NCI-H146 (cell line): ENCODE results near the gene RNF111.
A peak's percentile ranks its signal among the peaks of the same experiment; 100 is the strongest.
"Not testable (repeated sequence)": the region's sequence is repeated elsewhere in the genome, so short reads cannot be mapped to it uniquely, and the experiment has no call there.

Experiments
- DNase-seq: peaks from one replicate; lab custom pipeline; 2025; lab: John Stamatoyannopoulos, UW

The RNF111 gene

DNA sequence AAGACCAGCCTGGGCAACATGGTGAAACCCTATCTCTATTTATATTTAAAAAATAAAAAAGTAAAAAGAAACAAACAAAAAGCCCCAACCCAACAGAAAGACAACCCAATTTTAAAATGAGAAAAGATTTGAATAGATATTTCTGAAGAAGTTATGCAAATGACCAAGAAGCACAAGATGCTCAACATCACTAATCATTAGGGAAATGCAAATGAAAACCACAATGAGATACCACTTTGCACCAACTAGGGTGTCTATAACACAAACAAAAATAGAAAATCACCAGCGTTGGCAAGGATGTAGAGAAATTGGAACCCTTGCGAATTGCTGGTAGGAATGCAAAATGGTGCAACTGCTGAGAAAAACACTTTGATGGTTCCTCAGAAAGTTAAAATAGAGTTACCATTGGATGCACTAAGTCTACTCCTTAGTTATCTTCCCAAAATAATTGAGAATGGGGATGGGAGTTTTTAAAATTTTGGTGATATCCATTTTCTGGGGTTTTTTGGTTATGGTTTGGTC lies 71.7 kb downstream of the RNF111 start:
- DNase-seq, result no peak

DNA sequence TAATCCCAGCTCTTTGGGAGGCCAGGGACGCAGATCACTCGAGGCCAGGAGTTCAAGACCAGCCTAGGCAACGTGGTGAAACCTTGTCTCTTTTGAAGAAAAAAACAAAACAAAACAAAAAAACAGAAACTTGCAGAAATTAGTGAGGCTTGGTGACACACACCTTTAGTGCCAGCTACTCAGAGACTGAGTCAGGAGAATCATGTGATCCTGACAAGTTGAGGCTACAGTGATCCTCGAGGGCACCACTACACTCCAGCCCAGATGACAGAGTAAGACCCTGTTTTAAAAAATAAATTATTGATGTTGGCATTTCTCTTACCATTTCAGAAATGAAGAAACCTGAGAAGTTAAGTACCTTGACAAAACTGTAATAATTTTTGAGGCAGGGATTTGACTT lies 72.9 kb downstream of the RNF111 start:
- no peak for DNase-seq

DNA sequence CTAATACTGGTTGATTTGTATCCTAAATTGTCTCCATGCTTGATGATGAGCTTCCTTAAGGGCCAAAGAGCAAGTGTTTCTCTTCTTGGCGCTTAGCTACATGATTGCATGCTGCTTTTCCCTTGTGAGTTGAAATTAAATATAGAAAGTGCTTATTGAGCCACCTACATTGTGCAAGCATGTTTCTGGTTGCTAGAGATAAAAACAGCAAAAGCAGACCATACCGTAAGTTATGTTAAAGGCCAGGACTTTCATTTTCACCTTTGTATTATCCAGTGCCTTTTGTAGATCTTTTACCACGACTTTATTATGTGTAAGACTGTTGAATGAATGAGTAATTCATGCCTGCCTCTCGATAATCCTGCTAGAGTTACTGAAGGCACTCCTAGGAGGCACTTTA lies 75.6 kb downstream of the RNF111 start:
- no peak for DNase-seq

DNA sequence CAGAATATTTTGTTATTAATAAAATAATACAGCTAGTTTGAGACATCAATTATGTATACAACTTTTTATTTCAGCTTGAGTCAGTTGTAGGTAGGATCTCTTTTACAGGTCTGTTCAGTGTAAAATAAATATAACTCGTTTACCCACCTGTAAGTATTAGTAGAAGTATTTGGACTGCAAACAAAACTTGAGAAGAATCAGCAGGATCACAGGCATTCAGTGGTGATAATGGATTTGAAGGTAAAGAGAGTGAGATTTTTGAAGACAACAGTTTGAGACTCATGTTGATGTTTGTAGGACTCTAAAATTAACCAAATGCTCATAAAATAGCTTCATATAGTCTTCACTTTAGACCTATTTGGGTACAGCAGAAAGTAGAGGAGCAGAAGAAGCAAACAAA lies 82.0 kb downstream of the RNF111 start:
- DNase-seq, result no peak

DNA sequence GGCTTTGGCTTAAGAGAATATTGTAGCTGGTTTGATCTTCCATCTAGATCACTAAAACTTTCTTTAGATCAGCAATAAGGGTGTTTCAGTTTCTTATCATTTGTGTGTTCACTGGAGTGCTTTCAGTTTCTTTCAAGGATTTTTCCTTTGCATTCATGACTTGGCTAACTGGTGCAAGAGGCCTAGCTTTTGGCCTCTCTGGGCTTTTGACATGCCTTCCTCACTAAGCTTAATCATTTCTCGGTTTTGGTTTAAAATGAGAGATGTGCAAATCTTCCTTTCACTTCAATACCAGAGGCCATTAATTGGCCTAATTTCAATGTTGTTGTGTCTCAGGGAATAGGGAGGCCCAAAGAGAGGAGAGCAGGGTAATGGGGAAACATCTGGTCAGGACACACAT lies 87.1 kb downstream of the RNF111 start:
- no peak for DNase-seq

DNA sequence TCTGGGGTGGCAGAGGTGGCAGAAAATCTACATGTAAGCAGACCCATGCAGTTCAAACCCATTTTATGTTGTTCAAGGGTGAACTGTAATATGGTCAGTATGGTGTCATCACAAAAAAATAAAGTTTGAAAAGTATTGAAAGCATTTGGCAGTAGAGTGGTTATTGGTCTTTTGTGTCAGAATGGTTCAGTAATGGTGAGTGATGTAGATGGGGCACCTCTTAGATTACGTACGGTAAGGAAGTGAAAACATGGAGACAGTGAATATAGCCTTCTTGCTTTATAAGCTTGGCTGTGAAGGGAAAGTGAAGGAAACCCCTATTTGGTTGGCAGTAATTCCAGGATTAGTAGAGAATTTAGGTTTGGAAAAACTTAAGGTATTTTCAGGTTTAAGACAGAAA lies 100.3 kb downstream of the RNF111 start:
- DNase-seq, result no peak

DNA sequence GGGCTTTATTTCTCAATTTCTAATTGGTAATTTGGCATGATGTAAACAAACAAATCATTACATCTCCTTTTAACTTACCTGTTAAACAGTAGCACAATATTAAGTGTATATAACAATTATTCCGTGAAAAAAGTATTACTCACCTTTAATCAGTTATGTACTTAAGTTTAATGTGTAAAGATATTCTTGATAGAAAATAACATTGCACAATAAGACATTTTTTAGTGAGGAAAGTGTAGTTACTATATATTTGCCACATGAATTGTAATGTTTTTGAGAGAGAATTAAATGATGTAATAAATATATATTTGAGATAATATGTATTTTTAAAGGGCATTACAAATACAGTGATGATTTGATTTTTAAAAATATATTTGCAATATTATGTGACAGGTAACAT lies 106.6 kb downstream of the RNF111 start:
- no peak for DNase-seq

DNA sequence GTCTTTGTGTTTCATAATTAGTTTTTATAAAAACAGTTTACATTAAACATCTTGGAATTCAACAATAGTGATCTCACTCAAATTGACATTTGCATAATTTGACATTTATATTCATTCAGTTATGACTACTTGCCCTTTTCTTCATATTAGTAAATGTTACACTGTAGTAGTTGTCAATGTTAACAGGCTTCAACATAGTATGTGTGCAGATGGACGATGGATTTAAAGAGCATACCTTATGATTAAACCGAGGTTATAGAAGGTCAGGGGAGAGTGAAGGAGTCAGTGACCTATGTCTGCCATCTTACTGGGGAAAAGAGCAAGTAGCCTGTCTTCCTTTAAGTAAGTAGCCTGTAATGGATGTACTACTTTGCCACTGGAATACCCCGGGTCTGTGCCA lies 109.0 kb downstream of the RNF111 start:
- no peak for DNase-seq

DNA sequence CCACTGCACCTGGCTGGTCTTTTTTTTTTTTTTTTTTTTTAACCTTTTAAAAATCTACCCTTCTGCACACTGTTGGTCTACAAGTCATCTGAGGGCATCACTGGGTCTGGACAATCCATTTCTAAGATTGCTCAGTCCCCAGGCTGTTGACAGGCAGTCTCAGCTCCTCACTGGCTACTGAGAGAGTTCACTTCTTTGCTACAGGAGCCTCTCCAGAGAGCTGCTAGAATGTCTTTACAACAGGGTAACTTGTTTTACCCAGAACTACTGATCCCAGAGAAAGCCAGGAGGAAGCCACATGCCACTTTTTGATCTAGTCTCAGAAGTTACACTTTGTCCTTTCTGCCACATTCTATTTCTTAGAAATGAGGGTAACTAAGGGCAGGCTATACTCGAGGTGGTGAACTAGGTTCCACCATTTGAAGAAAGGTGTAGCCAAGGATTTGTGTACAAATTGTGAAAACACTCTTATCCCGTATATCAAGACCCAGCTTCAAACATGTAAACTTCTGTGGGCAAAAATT lies 111.8 kb downstream of the RNF111 start:
- DNase-seq, result no peak

DNA sequence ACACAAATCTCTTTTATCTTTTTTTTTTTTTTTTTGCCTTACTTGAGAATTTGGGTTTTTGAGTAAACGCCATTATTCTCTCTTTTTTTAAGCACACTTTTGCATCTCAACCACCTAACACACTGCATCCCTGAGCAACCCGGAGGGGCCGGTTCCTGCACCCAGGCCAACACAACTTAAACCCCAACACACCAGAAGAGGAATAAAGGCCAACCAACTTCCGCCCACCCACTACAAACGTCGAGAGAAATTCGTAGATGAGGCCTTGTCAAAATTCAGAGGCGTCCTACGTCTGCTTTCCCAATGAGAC lies 117.1 kb downstream of the RNF111 start:
- no peak for DNase-seq

DNA sequence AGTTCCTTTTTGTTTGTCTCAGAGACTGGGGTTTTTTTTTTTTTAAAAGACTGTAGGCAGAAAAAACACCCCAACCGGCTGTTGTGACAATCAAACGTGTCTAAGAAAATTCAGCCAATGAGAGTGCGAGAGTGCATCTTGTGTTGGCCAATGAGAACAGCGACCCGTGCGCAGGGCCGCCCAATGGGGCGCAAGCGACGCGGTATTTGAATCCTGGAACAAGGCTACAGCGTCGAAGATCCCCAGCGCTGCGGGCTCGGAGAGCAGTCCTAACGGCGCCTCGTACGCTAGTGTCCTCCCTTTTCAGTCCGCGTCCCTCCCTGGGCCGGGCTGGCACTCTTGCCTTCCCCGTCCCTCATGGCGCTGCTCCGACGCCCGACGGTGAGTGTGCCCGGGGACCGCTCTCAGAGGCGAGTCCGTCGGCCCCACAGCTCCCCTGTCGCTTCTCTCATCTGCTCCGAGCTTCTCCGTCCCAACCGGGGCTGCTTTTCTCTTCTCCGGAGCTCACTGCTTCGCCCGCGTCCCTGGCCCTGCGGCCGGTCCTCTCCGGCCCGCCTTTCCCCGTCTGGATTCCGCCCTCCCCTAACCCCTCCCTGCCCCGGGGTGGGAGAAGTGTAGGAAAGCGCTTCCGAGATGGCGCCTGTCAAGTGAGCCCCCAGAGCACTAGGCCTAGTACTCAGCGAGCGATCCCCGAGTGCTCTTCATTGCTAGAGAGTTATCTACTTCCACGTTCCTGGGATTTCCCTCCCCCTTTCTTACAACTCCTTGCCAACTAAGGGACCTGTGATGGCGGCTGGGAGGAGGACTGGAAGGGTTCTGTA lies 117.7 kb downstream of the RNF111 start, which contains the start of gene CCNB2:
Gene CCNB2 (plus strand): TSS at position 235 of the 821 bp plus-strand sequence. CDS start 123 bp downstream, at position 358.
- peak; percentile 91 for DNase-seq

DNA sequence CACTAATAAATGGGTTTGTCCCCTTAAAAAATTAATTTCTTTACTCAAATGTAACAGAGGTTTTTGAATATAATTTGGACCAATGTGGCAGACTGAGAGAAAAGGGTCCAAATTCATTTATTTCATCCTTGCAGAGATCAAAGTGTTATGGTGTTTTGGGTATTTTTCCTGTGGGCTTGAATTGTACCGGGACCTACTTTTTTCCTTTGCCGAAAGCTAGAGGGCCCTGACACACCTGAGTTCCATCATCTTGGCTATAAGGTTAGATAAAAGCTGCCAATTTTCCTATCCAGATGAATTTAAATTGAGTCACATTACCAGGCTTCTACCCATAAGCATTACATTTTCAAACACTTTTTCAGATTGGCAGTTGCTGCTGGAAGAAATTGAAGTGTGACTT lies 118.4 kb downstream of the RNF111 start:
- DNase-seq, result no peak

DNA sequence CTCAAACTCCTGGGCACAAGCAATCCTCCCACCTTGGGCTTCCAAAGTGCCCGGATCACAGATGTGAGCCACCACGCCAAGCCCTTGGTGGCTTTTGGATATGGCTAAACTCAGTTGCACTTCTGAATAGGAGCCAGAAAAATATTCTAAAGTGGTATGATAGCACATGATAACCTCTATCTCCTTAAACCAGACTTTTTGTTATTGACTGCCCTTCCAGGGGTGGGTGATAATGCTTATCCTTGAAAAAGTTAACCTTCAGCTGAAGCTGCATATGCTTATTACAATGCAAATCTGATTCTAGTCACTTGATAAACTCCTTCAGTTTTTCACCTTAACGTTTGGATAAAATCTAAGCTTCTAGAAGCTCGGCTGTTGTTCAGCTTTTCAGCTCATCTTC lies 123.8 kb downstream of the RNF111 start:
- DNase-seq, result no peak

DNA sequence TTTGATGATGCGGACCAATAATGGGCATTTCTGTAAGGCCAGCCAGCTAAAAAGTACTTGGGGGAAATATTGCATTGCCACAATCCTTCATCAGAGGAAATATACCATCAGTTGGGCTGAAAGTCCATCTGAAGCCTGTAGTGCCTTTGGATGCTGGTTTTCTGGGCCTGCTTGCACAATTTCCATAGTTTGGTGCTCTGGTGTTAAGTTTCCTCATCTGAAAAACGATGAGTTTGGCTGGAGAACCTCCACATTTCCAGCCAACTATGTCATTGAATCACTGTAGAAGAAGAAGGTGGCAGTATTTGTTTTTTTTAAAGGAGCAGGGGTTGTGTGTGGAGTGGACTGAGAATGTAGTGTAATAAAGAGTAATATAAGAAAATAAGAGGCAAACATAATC lies 127.6 kb downstream of the RNF111 start:
- no peak for DNase-seq

DNA sequence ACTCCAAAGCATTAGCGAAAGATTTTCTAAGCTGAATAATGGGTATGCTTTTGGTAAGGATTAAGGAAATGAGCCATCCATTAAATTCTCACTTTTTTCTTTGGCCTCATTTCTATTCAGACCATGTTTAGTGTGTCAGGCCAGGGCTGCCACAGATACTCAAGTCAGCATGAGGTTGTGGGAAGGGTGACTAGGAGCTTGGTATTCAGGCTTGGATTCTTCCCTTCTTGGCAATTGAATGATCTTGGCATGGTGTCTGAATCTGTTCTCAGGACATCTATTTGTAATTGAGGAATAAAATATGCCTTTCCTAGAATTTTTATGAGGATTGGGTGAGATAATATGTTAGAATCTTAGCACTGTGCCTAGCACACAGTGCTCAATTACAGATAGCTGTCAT lies 128.7 kb downstream of the RNF111 start:
- DNase-seq, result no peak

DNA sequence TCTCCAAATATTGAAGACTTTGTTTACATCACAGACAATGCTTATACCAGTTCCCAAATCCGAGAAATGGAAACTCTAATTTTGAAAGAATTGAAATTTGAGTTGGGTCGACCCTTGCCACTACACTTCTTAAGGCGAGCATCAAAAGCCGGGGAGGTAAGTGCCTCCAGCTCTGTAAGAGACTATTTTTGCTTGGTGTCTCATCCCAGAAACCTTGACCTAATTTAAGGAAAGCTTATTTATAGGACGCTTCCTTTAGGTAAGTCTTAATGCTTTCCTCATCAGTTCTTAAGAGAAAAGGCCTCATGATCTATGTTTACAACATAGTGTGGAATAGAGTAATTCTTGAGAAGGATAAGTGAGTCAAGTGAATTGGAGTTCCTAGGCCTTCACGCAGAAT lies 129.3 kb downstream of the RNF111 start:
- no peak for DNase-seq

DNA sequence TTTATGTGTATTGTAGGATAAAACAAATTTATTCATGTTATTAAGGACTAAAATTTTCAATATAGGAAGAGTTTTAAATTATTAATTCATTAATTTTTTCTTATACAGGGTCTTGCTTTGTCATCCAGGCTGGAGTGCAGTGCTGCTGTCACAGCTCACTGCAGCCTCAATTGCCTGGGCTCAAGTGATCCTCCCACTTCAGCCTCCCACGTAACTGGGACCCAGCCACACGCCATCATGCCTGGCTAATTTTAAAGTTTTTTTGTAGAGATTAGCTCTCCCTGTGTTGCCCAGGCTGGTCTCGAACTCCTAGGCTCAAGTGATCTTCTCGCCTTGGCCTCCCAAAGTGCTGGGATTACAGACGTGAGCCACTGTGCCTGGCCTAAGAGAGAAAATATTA lies 132.2 kb downstream of the RNF111 start:
- DNase-seq, result no peak

DNA sequence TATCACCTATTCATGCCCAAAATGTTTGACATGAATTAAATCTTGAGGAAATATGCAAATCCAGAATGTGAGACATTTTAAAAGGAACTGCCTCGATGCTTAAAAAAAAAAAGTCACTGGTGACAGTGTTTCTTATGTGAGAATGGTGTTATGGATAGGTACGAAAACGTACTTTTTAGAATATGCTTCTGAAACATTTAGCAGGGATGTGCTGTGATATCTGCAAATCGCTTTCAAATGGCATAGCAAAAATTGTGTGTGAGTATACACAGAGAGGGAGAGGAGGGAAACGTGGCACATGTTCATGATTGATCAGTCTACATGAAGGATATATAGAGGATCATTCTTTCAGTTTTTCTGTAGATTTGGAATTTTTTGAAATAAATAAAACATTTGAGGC lies 133.5 kb downstream of the RNF111 start:
- DNase-seq, result no peak

DNA sequence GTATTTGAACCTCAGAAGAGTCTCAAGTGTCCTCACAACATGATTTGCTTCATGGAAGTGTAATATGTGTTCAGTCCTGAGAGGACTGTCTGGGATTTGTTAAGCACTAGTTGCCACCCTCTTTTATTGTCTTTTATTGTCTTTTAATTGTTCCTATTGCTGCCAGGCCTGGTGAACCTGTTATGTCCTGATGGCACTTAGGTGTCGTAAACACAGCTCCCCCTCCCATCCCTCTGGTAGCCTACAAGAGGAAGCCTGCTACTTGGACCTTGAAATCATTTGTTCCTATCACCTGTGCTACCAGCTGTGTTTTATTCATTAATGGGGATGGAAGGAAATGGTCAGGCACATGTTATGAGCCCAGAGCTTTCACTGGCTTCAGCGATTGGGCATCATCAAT lies 136.8 kb downstream of the RNF111 start:
- DNase-seq, result no peak

DNA sequence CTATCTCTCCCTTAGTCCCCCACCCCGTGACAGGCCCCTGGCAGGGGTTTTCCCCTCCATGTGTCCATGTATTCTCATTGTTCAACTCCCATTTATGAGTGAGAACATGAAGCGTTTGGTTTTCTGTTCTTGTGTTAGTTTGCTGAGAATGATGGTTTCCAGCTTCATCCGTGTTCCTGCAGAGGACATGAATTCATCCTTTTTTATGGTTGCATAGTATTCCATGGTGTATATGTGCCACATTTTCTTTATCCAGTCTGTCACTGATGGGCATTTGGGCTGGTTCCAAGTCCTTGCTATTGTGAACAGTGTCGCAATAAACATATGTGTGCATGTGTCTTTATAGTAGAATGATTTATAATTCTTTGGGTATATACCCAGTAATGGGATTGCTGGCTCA lies 138.2 kb downstream of the RNF111 start:
- DNase-seq, result not testable (repeated sequence)

DNA sequence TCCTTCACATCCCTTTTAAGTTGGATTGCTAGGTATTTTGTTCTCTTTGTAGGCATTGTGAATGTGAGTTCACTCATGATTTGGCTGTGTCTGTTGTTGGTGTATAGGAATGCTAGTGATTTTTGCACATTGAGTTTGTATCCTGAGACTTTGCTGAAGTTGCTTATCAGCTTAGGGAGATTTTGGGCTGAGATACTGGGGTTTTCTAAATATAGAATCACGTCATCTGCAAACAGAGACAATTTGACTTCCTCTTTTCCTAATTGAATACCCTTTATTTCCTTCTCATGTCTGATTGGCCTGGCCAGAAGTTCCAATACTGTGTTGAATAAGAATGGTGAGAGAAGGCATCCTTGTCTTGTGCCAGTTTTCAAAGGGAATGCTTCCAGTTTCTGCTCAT lies 139.8 kb downstream of the RNF111 start:
- not testable (repeated sequence) for DNase-seq

DNA sequence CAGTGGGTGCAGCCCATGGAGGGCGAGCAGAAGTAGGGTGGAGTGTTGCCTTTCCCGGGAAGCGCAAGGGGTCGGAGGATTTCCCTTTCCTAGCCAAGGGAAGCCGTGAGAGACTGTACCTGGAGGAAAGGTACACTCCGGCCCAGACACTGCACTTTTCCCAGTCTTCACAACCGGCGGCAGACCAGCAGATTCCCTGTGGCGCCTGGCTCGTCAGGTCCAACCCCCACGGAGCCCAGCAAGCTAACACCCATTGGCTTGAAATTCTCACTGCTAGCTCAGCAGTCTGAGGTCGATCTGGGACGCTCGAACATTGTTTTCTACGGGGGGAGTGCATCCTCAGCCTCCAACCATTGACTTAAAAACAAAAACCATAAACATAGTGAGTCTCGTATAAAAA lies 144.0 kb downstream of the RNF111 start:
- no peak for DNase-seq

DNA sequence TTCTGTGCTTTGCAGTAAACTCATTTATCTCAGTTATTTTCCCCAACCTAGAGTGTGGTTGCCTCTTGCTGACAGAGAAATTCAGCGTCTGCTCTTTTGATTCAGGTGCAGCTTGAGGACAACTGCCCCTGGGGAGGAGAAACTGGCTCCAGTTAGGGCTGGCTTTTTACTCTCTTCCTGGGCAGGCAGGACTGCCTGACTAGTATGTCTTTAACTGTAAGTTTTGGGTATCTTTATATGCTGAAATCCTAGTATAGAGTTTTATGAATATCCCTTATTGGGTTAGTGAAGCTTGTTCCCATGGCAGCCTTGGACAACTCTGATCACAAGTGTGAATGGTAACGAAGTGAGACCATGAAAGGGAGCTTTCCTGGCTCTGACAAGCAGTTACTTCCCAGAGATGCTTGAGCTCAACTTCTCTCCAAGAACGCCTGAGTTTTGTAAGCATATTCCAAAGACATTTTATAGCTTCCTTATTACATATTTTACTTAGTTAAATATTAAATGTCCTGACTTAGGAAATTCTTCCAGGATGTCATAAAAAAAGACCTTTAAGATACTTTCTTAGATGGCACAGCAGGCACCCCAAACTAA lies 144.6 kb downstream of the RNF111 start:
- no peak for DNase-seq
